Hematopoietic multipotent progenitor cell treated with erythropoietin and hydrocortisone succinate and interleukin-3 and kit ligand, for 8 days (in vitro differentiated cells): ENCODE measurements around the gene FASTK.

Experiments
- DNase-seq: peaks from one replicate; pipeline ENCODE4 v3.0.0-alpha.2; 2015

The FASTK gene

DNA sequence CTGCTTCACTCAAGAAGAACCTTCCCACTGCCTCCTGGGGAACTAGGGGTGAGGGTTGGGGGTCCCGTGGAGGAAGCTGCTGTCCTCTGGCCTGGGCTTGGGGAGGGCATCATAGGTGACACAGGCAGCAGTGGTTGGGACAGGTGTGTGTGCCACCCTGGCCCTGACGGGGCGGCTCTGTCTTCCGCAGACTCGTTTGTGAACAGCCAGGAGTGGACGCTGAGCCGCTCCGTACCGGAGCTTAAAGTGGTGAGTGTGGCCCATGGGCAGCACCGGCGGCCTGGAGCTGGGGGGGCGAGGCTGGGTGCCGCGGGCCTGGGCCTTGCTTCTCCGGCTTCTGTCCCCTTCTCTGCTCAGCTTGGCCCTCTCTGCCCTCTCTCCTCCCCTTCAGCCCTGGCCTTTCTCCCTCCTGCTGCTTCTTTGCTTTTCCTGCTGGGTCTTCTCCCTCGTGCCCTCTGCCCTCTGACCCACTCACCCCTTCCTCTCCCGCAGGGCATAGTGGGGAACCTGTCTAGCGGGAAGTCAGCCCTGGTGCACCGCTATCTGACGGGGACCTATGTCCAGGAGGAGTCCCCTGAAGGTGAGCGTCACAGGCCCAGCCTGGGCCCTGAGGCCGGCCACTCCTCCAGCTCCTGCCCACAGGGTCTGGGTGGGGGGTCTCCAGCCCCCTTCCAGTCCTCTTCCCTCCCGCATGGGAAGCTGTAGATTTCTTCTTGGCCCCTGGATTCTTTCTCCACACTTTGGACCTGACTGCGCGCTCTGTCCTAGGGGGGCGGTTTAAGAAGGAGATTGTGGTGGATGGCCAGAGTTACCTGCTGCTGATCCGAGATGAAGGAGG, 36.2 kb upstream of the FASTK start:
- DNase-seq, result no peak

DNA sequence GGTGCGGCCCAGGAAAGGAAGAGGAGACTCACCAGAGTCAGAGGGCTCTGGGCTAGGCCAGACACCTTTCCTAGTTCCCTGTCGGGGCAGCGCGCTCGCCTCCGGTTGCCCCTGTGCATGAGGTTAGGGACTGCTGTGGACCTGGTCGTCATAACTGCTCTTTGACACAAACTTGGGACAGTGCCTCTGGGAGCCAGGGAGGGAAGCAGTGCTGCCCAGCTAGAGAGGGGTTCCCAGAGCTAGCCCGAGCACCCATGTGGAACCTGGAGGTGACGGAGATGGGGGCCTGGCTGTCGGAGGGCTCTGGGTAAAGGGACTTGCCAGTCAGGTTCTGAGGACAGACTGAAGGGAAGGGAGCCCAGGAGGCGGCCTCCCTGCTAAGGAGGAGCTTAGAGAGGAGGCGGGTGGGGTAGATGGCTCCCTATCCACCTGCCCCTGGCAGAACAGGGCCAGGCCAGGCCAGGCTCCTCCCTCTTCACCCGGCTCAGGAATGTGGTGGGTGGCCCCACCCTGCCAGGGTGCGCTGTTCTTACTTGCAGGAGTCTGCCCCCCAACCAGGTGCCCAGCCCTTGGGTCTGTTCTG, 35.3 kb upstream of the FASTK start:
- no peak for DNase-seq

DNA sequence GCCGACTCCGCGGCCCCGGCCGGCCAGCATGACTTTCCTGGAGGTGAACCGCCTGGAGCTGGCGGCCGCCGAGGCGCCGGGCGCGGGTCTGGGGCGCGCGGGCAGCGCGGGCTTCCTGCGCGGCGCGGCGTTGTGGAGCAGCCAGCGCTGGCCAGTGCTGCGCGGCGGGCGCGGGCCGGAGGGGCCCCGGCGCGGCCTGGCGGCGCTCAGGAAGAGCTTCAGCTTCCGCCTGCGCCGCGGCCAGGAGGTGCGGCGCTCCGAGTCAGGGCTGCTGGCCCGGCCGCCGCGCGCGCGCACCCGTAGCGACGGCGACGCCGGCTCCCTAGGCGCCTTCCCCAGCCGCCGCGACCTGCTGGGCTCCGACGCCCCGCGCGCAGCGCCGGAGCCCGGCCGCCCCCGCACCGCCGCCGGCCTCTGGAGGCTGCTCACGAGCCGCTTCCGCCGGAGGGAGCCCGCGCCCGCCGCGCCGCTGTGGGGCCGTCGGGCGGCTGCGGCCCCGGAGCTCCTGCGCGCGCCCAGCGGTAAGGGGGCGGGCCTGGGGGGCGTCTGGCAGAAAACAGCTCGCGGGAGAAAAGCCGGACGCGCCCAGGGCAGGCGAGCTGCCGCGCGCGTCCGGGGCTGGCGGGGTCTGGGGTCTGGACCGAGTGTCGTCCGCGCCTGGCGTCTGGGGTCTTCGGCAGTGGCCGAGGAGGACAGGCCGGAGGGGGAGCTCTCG, 34.7 kb upstream of the FASTK start:
- DNase-seq, result peak; percentile 23

DNA sequence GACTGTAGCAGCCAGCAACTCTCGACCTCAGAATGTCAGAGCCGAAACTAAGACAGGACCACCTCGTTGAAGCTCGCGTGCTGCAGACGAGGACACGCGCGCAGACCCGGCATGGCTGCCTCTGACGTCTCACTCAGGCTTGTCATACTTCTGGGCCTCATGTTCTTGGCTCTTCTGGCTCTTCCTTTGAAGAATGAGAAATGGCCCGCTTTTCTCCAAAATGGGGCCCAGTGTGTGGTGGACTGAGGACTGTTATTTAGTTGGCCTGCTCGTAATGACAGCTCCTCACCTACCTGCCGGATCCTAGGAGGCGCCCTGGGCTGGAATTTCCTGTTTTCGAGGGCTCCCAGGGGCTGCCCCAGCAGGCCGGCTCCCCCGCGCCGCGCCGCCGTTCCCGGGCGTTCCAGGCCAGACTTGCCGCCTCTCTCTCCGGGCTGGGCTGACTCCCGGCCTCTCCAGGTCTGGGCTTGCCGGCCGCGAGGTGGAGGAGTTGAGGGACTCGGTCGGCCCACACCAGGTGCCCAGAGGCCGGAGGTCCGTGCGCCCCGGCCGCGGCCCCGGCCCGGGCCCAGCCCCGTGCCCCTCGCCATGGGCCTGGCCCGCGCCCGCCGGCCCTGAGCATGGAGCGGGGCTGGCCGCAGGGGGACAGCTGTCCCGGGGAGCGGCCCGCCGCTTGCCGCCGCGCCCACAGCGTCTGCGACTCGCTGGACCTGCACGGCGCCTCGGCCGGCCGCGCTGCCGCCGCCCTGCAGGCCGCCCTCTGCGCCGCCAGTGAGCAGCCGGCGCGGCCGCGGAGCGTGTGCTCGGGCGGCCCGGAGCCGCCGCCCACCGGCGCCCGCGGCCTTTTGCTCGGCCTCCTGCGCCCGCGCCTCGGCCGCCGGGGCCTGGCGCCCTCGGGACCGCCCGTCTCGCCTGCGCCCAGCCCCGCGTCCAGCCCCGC, 33.8 kb upstream of the FASTK start:
- DNase-seq, result peak; percentile 13

DNA sequence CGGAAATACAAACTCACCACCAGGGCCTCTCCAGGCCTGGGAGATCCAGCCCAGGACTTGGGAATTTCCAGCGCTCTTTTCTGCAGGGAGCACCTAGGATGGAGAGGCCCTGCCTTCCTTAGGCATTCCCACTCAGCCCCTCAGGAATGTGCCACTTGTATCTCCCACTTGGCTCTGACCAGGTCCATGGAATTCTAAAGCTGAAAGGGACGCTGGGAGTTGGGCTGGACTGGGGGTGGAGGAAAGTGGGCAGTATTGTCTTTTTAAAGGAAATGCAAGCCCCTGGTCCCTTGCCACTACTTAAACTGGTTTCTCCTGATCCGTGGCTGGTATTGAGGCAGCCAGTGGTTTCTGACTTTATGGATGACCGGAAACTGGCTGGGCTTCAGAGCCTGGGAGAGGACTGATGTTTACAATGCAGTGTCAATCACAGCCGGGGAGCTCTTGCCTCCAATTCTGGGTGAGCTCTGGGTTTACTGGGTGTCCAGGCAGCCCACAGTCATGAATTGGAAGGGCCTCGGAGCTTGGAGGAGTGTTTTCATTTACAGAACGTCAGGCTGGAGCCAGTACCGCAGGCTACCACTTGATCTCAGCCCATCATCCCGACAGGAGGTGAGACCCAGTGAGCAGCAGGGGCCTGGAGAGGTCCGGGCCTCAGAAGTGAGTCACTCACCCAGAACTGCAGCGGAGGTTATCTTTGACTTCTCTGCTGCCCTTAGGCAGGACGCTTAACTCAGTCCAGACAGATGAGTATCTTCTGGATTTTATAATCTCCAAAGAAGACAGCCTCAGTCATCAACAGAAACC, 32.9 kb upstream of the FASTK start:
- no peak for DNase-seq

DNA sequence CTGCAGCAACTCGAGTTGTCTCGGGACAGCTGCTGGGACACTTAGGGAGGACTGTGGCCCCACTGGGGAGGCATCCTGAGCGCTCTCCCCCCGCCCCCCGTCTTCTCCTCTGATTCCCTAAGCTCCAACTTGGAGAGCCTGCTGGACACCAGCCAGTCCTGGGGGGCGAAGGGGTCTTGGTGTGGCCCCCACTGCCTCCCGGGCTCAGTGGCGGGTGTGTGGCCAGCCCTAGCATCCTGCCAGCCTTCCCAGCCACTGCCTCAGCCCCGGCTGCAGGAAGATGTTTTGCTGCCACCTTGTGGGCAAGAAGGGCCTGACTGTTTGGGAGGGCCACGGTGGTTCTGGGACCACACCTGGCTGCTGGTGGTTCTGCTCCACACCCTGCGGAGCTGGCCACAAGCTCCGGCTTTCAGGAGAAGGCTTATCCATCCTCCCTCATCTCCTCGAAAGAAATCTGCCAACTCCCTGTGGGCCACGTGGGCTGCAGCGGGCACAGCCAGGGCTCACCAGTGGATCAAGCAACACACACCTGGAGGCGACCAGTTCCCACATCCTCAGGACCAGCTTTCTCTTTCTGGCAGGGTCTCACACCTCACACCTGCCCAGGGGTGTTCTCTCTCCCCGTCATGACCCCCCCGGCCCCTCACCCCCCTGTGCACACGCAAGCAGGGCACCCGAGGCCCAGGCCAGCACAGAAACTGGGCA, 30.5 kb upstream of the FASTK start:
- DNase-seq, result peak; percentile 76

DNA sequence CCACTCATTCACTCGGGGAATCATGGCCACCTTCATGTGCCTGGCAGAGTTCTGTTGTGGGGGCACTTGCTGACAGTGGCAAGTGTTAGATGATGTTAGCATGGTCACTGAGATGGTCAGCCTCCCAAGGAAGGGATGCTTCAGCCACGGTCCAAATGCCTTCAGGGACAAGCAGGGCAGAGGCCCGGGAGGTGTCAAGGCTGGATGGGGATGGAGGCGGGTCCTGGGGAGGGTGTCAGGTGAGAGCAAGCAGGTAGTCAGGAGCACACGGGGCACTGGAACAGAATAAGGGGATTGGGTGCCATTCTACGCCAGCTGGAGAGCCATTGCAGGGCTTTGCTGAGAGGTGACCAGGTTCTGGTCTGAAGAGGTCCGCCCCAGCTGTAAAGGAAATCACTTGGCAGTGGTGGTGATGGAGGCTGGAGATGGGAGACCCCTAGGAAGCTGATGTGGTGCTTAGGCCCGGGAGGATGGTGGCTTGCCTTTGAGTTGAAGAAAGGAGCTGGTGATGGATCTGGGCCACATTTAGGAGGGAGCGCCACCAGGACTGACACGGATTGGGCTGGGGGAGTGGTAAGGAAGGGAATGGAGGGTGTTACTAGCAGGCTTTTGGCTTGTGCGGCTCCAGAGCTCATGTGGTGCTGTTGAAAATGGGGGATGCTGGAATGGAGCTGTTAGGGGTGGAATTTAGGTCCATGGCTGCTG, 29.8 kb upstream of the FASTK start:
- no peak for DNase-seq

DNA sequence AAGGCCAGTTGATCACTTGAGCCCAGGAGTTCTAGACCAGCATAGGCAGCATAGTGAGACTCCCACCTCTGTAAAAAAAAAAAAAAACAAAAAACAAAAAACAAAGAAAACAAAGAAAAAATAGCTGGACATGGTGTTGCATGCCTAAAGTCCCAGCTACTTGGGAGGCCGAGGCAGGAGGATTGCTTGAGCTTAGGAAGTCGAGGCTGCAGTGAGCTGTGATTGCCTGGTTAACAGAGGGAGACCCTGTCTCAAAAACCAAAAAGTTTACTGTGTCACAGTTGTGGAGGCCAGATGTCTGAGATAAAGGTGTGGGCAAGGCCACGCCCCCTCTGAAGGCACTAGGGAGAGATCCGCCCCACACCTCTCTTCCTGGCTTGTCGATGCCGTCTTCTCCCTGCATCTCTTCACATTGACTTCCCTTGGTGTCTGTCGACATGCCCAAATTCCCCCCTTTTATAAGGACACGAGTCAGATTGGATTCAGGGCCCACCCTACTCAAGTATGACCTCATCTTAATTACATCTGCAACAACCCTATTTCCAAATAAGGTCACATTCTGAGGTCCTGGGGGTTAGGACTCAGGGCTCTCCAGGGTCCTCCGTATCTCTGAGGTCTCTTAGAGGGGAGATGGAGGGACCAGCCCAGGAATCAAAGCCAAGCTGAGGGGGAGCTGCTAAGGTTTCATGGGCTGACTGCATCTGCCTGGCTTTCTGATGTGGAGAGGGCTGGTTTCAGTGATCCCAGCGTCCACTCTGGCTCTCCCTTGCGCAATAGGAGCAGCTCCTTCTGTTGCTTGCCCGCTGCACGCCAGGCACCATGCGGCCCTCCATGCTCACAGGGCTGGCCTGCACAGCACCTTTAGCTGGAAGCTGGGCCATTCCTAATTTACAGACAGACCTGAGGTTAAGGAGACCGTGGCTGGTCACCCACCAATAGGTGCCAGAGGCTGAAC, 28.8 kb upstream of the FASTK start:
- no peak for DNase-seq

DNA sequence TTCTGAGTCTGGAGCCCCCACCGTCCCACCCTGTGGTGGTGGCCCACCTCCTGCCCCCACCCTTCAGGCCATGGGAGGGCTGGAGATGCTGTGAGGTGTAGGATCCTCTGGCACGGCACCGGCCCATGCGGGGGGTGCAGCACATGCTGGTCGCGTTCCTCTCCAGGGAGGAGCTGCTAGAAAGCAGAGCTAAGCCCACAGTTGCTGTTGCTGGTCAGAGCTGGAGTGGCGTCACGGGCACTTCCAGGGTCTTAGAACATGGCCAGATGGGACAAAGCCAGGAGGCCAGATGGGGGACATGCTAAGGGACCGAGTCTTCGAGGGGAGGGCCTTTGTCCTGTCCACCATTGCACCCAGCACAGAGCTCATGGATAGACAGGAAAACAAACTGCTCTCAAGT, 27.3 kb upstream of the FASTK start:
- DNase-seq, result no peak

DNA sequence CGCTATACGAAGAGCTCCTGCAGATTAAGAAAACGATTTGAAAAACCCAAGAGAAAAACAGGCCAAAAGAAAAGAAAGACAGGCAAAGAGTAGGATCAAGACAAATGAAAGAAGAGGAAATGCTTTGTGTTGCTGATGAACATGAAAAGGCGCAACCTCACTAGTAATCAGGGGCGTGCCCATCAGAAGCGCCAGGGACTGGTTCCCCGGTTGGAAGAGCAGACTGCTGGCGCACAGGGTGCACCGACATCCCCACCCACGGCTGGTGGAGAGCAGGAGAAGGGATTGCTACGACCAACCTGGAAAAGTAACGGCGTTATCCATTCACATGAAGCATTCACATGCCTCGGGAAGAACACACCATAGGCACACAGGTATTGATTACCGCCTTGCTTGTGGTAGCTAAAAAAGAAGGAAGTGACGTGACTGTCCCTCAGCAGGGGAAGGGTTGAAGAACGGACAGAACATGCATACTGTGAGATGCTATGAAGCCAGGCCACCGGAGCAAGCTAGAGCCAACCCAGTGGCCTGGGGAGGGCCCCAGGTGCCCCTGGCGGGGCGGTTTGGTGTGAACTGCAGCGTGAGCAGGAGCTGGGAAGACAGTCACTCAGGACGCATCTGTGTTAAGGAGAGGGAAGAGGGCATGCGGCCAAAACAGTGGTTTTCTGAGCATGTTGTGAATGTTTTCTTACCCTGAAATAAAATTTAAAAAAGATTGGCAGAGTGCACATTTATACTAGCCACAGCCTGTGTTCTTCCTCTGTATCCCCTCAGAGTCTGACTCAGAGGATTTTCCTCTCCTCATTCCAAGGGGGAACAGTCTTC, 24.0 kb upstream of the FASTK start:
- no peak for DNase-seq

DNA sequence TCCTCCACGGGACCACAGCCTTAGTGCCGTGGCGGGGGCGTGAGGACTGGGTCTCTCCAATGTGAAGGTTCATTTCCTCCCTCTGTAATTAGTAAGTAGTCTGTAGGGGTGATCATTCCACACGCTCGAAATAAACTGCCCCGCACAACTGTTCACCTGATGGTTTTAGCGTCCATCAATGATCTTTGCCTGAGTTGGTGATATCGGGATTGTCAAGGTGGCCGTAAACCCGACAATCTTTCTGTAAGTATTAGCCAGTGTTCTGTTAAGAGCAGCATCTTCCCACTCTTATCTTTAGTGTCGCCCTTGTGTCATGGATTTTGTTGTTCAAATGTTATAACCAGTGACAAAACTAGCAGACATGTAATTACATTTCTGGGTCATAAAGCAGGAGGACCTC, 23.4 kb upstream of the FASTK start:
- DNase-seq, result no peak

DNA sequence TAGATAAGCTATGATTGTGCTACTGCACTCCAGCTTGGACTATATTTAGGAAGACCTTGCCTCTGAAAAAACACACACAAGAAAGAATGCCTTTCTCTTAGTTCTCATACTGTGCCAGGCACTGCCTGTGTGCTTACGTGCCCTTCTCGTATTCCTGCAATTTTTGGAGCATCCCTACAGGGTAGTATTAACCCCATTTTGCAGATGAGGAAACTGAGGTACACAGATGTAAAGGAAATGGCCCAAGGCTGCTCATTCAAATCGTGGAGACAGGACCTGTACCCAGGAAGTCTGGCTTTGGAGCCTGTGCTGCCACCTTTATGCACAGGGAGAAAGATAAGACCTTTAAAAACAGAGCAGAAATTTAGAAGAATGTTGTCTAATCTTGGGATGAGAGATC, 22.4 kb upstream of the FASTK start:
- DNase-seq, result no peak

DNA sequence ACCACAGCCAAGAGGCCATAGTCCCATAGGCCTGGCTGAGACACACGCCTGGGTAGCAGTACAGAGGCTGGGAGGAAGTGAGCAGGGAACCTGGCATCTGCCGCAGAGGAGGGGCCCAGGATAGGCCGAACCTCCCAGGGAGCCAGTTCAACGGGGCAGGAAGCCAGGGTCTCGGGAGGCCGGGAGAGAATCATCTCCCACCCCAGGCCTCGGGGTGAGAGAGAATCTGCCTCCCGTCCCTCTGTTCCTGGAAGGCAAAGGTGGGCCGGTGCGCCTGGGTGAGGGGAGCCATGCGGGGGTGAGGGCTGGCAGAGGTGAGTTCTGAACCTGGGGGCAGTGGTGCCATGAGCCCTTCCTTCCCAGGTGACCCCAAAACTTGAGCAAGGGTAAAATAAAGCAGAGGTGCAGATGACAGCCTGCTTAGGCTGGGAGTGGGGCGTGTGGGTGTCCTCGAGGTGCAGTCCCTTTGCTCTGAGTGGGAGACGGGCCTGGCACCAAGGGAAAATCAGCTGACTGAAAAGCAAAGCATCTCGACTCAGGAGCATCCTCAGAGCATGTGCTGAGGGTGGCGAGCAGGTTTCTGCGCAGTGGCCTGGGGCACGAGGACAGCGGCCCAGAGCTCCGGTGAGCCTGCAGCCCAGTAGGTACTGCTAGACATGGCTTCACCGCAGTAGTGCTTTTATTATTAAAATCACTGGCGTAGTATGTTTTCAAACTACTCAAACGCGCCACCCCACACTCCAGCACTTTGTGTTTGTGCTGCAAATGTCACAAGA, 21.2 kb upstream of the FASTK start:
- DNase-seq, result no peak

DNA sequence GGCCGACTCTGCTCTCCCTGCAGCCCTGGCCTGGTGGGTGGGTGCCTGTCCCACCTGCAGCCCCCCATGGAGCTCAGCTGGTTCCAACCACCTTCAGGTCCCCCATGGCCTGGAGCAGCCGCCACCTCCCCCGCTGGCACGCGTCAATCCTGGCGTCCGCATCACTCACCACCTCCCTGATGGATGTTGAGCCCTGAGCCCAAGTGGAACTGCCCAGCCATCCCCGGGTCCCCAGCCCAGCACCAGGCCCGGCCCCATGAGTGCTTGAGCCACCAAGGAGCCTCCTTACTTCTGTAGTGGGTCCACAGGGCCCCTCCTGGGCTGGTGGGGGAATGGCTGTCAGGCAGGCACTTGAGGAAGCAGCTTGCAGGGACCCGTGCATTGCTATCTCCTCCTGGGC, 20.3 kb upstream of the FASTK start:
- no peak for DNase-seq

DNA sequence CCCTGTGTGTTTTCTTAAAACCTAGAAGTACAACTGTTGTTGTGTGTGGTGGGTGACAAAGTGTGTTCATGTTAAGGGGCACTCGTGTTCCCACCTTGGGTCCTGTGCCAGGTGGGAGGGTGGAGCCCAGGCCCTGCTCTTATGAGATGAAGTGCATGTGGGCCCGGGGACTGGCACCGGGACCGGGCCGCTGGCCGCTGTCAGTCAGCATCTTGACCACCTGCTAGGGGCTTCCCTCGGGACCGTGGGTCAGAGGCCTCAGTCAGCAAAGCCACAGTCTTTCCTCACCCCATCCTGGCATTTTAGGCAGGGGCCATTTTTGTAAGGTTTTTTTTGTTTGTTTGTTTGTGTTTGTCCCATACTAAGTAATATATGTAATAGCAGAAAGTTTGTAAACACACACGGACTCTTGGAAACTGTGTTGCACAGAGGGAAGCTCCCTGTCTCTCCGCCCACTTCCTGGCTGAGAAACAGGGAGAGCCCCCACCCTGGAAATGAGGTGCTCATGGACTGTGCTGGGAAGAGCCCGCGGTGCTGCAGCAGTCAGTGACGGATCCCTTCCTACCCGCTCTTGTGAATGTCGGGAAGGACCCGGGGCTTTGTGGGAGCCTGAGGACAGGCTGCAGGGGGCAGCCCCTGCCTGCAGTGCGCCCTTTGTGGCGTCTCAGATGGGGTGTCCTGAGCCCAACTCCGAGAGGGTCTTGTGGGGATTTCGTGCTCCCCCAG, 19.0 kb upstream of the FASTK start:
- DNase-seq, result no peak

DNA sequence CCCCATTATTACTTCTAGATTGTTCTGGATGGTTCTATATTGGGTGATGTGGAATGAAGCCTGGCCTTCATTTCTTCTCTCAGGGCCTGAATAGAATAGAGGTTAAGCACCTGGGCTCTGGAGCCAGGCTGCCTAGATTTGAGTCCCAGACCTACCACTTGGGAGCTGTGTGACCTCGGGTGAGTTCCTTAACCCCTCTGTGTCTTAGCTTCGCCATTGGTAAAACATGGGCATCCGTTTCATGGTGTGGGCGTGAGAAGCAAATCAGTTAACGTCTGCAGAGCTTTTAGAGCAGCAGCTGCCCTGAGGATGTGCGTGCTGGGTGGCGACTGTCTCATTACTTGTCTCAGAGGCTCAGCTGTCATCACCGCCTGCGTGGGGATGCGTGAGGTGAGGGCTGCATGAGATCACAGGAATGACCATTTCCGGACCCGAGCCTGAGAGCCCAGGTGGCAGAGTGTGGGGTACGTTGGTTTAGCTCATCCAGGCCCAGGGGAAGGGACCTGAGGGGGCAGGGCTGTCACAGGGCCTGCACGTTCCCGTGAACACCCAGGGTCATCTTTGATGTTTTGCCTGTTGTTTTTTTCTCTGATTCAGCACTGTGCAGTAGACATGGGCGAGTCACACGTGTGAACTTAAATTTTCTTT, 15.3 kb upstream of the FASTK start:
- no peak for DNase-seq
